Measurements from ENCODE around the gene ARHGEF26. TPM values are rescaled to one million over a fixed set of nuclear protein-coding genes. Genes with fewer than 3 reads are reported as not detected.

ARHGEF26 gene
- total RNA-seq, 1 experiment from 2014 or later, result 14.1 TPM

DNA sequence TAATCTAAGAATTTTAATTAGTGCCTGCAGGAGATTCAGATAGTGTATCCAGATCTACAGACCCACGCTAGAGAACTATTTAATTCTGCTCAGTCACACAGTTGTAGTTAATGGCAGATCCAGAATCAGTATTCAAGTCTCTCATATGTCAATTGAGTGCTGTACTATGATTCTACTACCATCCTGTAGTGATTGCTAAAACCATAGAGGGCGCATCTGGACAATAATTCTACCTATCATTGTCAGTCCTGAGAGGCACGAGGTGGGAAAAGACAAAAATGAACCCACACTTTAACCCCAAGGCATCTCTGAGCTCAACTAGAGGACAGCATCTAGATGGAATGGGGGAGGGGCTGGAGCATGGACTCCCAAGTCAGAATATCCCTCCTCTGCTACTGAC, 180.4 kb downstream of the ARHGEF26 start:
- no peak overlapping the region for H3K4me3 Mint-ChIP-seq
- H3K27ac Mint-ChIP-seq, result no peak overlapping the region

DNA sequence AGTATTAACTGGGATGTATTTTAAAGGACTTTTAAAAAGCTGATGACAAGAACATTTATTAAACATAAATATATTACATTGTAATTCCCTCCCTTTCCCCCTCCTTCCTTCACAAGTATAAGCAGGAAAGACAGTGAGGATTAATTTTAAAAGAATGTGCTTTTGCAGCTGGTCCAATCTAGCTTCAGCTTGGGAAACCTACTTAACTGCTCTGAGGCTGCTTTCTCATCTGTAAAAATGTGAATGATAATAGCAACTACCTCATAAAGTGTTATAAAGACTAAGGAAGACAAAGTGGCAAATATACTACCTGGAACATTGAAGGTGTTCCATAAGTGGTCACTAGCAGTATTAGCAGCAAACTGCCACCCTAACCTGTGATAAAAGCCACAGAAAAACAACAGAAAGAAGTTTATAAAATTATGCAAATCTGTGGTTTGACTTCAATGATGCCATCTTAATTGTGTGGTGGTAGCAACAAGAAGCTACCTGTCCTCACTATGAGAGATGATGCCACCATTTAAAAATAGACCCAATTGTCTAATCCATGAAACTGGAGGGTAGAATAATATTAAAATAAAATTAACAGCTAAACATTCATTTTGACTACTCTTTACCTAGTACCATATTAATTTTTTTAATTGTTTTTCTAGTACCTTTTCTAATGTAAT, 183.1 kb downstream of the ARHGEF26 start:
- ChIA-PET POLR2A (no interaction called here), CTCF (no interaction called here)
- DNase-seq (ENCODE audit: low spot score) (no peak), ATAC-seq (no peak)
- Mint-ChIP-seq H3K9me3 (no peaks in the 10 kb centered on the region), H3K27ac (no peak overlapping the region), H3K4me1 (no peaks in the 10 kb centered on the region), H3K27me3 (ENCODE audit: low read depth) (no peaks in the 10 kb centered on the region), H3K36me3 (peaks cover 87% of the 10 kb centered on the region), H3K4me3 (no peak overlapping the region)
- TF ChIP-seq TP53 (CRISPR knock-in tag; IDR thresholded peaks at IDR 0.05), result no peak
- no peak for TF ChIP-seq NR3C1 (CRISPR knock-in tag; conservative IDR thresholded peaks at IDR 0.05; ENCODE audit: low read depth)
- TF ChIP-seq, protein P1, sequence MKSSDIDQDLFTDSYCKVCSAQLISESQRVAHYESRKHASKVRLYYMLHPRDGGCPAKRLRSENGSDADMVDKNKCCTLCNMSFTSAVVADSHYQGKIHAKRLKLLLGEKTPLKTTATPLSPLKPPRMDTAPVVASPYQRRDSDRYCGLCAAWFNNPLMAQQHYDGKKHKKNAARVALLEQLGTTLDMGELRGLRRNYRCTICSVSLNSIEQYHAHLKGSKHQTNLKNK (CRISPR knock-in tag; IDR thresholded peaks at IDR 0.05), result no peak
- TF ChIP-seq, protein P2, sequence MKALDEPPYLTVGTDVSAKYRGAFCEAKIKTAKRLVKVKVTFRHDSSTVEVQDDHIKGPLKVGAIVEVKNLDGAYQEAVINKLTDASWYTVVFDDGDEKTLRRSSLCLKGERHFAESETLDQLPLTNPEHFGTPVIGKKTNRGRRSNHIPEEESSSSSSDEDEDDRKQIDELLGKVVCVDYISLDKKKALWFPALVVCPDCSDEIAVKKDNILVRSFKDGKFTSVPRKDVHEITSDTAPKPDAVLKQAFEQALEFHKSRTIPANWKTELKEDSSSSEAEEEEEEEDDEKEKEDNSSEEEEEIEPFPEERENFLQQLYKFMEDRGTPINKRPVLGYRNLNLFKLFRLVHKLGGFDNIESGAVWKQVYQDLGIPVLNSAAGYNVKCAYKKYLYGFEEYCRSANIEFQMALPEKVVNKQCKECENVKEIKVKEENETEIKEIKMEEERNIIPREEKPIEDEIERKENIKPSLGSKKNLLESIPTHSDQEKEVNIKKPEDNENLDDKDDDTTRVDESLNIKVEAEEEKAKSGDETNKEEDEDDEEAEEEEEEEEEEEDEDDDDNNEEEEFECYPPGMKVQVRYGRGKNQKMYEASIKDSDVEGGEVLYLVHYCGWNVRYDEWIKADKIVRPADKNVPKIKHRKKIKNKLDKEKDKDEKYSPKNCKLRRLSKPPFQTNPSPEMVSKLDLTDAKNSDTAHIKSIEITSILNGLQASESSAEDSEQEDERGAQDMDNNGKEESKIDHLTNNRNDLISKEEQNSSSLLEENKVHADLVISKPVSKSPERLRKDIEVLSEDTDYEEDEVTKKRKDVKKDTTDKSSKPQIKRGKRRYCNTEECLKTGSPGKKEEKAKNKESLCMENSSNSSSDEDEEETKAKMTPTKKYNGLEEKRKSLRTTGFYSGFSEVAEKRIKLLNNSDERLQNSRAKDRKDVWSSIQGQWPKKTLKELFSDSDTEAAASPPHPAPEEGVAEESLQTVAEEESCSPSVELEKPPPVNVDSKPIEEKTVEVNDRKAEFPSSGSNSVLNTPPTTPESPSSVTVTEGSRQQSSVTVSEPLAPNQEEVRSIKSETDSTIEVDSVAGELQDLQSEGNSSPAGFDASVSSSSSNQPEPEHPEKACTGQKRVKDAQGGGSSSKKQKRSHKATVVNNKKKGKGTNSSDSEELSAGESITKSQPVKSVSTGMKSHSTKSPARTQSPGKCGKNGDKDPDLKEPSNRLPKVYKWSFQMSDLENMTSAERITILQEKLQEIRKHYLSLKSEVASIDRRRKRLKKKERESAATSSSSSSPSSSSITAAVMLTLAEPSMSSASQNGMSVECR (CRISPR knock-in tag; IDR thresholded peaks at IDR 0.05; ENCODE audit: borderline replicate concordance), result no peak
- TF ChIP-seq ZNF317 (CRISPR knock-in tag; IDR thresholded peaks at IDR 0.05; ENCODE audit: borderline replicate concordance, low read depth), result no peak
- TF ChIP-seq OVOL2 (CRISPR knock-in tag; IDR thresholded peaks at IDR 0.05; ENCODE audit: borderline replicate concordance), result no peak
- no peak for TF ChIP-seq ESRRA (CRISPR knock-in tag; IDR thresholded peaks at IDR 0.05; ENCODE audit: borderline replicate concordance)
- no peak for TF ChIP-seq FOXP1 (CRISPR knock-in tag; IDR thresholded peaks at IDR 0.05; ENCODE audit: borderline replicate concordance)
- no peak for TF ChIP-seq CREB1 (CRISPR knock-in tag; IDR thresholded peaks at IDR 0.05)
- no peak for TF ChIP-seq ETV6 (CRISPR knock-in tag; IDR thresholded peaks at IDR 0.05)
- TF ChIP-seq, protein P3, sequence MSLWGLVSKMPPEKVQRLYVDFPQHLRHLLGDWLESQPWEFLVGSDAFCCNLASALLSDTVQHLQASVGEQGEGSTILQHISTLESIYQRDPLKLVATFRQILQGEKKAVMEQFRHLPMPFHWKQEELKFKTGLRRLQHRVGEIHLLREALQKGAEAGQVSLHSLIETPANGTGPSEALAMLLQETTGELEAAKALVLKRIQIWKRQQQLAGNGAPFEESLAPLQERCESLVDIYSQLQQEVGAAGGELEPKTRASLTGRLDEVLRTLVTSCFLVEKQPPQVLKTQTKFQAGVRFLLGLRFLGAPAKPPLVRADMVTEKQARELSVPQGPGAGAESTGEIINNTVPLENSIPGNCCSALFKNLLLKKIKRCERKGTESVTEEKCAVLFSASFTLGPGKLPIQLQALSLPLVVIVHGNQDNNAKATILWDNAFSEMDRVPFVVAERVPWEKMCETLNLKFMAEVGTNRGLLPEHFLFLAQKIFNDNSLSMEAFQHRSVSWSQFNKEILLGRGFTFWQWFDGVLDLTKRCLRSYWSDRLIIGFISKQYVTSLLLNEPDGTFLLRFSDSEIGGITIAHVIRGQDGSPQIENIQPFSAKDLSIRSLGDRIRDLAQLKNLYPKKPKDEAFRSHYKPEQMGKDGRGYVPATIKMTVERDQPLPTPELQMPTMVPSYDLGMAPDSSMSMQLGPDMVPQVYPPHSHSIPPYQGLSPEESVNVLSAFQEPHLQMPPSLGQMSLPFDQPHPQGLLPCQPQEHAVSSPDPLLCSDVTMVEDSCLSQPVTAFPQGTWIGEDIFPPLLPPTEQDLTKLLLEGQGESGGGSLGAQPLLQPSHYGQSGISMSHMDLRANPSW (CRISPR knock-in tag; conservative IDR thresholded peaks at IDR 0.05; ENCODE audit: low read depth), result no peak

More for the DNA sequence above, 180.4 kb downstream of the ARHGEF26 start:
- Mint-ChIP-seq H3K27me3 (ENCODE audit: low read depth) (no peaks in the 10 kb centered on the region), H3K9me3 (no peaks in the 10 kb centered on the region), H3K4me1 (no peaks in the 10 kb centered on the region), H3K36me3 (peaks cover 75% of the 10 kb centered on the region)
- ATAC-seq (no peak), DNase-seq (ENCODE audit: low spot score) (no peak)
- ChIA-PET POLR2A (no interaction called here), CTCF (no interaction called here)
- no peak for TF ChIP-seq SMAD4 (CRISPR knock-in tag; IDR thresholded peaks at IDR 0.05)
- TF ChIP-seq, protein P4, sequence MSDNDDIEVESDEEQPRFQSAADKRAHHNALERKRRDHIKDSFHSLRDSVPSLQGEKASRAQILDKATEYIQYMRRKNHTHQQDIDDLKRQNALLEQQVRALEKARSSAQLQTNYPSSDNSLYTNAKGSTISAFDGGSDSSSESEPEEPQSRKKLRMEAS (CRISPR knock-in tag; IDR thresholded peaks at IDR 0.05), result no peak
- TF ChIP-seq ZNF671 (CRISPR knock-in tag; IDR thresholded peaks at IDR 0.05), result no peak
- TF ChIP-seq, protein P5, sequence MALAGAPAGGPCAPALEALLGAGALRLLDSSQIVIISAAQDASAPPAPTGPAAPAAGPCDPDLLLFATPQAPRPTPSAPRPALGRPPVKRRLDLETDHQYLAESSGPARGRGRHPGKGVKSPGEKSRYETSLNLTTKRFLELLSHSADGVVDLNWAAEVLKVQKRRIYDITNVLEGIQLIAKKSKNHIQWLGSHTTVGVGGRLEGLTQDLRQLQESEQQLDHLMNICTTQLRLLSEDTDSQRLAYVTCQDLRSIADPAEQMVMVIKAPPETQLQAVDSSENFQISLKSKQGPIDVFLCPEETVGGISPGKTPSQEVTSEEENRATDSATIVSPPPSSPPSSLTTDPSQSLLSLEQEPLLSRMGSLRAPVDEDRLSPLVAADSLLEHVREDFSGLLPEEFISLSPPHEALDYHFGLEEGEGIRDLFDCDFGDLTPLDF (CRISPR knock-in tag; IDR thresholded peaks at IDR 0.05), result no peak
- no peak for TF ChIP-seq ETV6 (CRISPR knock-in tag; IDR thresholded peaks at IDR 0.05)
- no peak for TF ChIP-seq ZNF317 (CRISPR knock-in tag; IDR thresholded peaks at IDR 0.05; ENCODE audit: borderline replicate concordance, low read depth)
- no peak for TF ChIP-seq ZNF138 (CRISPR knock-in tag; conservative IDR thresholded peaks at IDR 0.05)
- no peak for TF ChIP-seq JUN (CRISPR knock-in tag; IDR thresholded peaks at IDR 0.05)
- TF ChIP-seq, protein P6, sequence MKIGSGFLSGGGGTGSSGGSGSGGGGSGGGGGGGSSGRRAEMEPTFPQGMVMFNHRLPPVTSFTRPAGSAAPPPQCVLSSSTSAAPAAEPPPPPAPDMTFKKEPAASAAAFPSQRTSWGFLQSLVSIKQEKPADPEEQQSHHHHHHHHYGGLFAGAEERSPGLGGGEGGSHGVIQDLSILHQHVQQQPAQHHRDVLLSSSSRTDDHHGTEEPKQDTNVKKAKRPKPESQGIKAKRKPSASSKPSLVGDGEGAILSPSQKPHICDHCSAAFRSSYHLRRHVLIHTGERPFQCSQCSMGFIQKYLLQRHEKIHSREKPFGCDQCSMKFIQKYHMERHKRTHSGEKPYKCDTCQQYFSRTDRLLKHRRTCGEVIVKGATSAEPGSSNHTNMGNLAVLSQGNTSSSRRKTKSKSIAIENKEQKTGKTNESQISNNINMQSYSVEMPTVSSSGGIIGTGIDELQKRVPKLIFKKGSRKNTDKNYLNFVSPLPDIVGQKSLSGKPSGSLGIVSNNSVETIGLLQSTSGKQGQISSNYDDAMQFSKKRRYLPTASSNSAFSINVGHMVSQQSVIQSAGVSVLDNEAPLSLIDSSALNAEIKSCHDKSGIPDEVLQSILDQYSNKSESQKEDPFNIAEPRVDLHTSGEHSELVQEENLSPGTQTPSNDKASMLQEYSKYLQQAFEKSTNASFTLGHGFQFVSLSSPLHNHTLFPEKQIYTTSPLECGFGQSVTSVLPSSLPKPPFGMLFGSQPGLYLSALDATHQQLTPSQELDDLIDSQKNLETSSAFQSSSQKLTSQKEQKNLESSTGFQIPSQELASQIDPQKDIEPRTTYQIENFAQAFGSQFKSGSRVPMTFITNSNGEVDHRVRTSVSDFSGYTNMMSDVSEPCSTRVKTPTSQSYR (CRISPR knock-in tag; IDR thresholded peaks at IDR 0.05), result no peak
- TF ChIP-seq TEAD1 (CRISPR knock-in tag; IDR thresholded peaks at IDR 0.05), result no peak
- no peak for TF ChIP-seq NR3C1 (CRISPR knock-in tag; conservative IDR thresholded peaks at IDR 0.05; ENCODE audit: low read depth)

Measured in WTC11 (cell line).